HG03457 (cell line): ENCODE results near the gene PKP2.
"Not testable (repeated sequence)": the region's sequence is repeated elsewhere in the genome, so short reads cannot be mapped to it uniquely, and the experiment has no call there.

ENCODE experiments used
- ATAC-seq: cut with Tn5 transposase; IDR thresholded peaks from one replicate; pipeline ENCODE4 v1.9.1; 2021; ENCODE audit warnings: moderate number of reproducible peaks; ENCODE audit not compliant: unreplicated experiment

PKP2 gene

GRCh38 chr12:32897281-32897610 lies 669 bp upstream of the PKP2 start:
- no peak for ATAC-seq

DNA sequence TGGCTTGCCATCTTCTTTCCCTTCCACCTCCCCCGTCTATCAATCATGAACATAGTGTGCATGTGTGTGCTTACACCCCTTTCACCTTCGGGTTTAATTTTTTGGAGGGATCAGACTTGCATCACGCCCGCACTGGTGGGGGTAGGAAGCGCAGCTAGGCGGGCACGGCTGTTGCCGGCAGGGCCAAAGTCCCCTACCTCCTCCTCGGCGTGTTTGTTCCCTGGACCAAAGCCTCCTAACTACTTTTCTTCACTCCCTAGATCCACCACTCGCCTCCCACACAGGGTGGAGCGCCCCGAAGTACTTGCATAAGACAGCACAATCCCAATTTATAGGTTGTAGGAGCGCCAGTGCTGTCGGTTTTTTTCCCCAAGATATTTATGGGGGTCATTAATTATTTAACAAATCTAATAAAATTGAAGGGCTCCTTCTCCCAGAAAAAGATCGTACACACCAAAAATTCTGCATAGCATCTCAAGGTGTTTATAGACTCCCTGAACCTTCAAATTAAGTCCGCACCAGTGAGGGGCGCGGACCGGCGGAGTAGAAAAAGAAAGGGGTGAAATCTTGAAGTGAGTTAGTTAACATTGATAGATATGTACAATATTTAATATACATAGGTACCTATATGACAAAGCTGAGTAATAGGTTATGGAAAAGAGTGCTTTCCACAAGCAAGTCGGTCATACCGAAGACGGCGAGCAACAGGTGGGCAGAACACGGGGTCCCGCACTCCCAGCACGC lies 717 bp downstream of the PKP2 start:
- ATAC-seq, result no peak

DNA sequence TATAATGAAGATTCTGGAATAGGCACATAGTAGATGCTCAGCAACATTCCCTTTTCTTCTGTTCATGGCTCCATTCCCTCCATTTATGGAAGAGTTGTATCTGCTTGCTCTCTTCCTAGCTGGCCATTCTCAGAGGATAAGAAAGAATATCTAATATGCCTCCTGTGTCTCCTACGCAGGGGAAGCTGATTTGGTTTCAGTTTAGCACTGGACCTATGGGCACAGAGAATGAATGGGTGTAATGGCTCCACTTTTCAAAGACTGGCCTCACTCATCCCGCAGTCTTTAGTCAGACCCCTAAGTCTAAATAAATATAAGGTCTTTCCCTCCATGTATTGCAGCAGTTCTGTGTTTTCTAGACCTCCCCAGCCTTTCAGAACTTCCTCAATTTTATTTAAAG lies 2.0 kb downstream of the PKP2 start:
- ATAC-seq, result no peak

DNA sequence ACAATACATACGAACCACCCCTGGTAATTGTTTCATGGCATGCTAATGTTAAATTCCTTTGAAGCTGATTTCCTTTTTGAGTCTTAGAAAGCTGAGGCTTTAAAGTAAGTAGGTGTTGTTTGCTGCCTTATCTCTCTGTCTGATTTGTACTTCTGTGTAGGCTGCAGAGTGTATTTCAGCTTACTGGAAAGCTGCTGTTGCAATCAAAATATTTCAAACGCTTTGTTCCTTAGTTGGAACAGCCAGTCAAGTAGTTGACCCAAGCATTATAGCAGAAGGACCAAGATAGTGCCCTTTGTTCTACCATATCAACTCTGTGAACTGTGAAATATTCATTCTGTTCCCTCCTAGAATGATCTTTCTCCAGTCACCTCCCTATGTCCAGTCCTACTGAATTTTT lies 3.1 kb downstream of the PKP2 start:
- no peak for ATAC-seq

DNA sequence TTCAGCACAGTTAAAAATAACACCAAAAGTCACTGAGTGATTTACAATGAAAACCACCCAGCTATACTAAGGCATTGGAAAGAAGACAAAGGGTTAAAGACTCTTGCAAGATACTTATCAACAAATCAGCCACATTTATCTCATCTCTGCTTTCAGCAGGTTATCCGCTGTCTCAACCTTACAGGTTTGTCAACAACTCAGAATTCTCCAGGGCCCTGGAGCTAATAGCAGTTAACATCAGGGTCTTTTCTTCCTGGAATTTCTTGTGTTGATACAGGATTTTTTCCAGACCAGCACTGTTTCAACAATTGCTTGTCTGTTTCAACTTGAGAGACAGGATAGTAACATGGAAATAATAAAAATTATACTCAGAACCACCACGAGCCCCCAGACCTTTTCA lies 3.5 kb downstream of the PKP2 start:
- no peak for ATAC-seq

DNA sequence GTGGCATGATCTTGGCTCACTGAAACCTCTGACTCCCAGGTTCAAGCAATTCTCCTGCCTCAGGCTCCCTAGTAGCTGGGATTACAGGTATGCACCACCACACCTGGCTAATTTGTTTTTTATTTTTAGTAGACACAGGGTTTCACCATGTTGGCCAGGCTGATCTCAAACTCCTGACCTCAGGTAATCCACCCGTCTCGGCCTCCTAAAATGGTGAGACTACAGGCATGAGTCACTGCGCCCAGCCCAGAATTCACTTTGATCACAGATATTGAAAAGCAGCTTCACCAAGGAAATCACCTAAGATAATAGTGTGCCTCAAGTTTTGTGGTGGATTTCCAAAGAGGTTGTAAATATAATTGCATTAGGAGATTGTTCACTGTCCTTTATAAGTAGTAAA lies 4.2 kb downstream of the PKP2 start:
- not testable (repeated sequence) for ATAC-seq

DNA sequence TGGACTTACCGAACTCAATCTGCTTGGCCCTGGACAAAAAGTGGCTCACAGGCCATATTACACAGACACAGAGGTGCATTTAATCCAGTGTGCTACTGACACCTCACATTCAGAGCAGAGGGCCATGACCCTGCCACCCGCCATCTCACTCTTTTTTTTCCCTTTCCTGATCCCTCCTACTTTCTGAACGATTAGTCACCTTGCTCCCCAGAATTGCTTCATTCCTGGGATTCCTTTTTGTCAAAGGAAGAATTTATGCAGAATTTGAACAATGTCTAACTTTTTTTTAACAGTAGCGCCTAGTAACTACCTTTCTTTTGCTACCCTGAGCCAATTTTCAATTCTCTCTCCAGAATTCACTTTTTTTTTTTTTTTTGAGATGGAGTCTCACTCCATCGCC lies 4.6 kb downstream of the PKP2 start:
- no peak for ATAC-seq

- ATAC-seq, result no peak
Observed at GRCh38 chr12:32891526-32891925, 5.1 kb downstream of the PKP2 start.

DNA sequence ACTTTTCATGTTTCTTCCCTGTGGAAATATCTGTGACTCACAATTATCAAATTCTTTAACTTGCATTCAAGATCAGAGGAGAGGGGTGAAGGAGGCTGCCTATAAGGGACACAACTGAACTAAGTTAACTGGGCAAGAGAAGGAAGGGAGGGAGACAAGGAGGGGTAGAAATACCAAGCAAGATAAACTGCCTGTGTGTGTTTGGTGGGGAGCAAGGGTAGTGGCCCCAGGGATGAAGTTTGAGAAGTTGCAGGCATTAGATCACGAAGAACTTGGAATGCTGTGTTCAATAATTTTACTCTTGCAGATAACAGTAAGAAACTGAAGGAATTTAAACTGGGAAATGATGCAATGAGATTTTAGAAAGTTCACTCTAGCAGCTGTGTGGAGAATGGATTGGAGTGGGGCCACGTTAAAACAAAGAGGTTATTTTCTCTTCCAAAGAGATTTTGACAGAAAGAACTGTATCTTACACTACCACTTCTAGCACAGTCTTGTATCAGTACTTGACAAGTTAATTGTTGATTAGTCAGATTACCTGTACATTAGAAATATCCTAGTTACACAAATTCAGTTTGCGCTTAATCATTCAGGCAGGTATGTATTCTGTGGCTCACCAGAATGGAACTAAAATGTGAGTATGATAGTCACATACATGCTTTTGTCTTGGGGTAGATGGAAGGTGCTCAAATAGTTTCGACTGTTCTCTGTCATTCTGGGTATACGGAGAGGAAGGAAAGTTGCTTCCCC lies 7.4 kb downstream of the PKP2 start:
- ATAC-seq, result no peak

- ATAC-seq, result no peak
Observed at GRCh38 chr12:32887058-32887457, 9.5 kb downstream of the PKP2 start.

DNA sequence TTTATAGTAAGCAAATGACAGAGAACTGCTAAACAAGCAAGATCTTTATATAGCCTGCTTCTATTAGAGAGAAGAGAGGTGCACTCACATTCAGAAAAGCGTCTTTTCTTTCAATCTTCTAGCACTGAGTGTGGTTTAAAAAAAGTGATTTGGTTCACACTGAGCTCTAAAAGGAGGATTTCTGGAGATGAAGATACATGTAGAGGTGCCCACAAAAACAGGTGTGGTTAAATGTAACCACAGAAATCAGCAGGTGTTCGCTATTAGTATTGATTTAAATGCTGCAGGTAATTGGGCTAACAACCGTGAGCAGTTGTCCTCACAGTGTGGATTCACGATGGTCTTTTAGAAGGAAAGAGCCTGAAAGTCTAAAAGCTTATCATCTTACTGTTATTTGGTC lies 10.7 kb downstream of the PKP2 start:
- ATAC-seq, result no peak

- no peak for ATAC-seq
Observed at GRCh38 chr12:32884962-32885361, 11.6 kb downstream of the PKP2 start.

GRCh38 chr12:32881702-32882101 lies 14.9 kb downstream of the PKP2 start:
- ATAC-seq, result no peak

- no peak for ATAC-seq
Observed at GRCh38 chr12:32881107-32881506, 15.5 kb downstream of the PKP2 start.

DNA sequence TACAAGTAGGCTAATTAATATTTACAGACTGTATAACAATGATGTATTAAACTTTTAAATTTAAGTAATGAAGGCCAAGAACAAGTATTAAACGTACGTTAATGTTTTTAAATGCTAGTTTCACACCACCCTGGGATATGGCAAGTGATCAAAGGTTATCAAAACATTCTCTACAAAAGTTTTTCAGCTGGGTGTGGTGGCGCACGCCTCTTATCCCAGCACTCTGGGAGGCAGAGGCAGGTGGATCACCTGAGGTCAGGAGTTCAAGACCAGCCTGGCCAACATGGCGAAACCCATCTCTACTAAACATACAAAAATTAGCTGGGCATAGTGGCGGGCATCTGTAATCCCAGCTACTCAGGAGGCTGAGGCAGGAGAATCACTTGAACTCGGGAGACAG lies 17.5 kb downstream of the PKP2 start:
- ATAC-seq, result not testable (repeated sequence)

- no peak for ATAC-seq
Observed at GRCh38 chr12:32877601-32878459, 18.7 kb downstream of the PKP2 start.

DNA sequence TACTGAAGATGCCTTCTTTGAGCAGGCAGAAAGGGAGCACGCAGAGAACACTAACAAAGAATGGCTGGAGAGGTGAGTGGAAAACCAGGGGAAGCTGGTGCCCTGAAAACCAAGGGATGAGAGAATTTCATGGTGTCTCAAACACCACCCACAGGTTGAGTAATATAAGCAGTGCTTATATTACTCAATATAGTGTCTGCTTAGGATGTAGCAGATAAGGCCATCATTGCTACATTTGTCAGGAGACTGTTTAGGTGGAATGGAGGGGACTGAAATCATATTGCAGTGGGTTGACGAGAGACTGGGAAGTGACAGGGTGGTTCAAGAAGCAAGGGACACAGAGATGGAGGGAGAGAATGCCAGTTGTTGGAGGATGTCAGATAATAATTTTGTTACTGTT lies 20.6 kb downstream of the PKP2 start:
- ATAC-seq, result no peak

GRCh38 chr12:32874975-32875374 lies 21.6 kb downstream of the PKP2 start:
- no peak for ATAC-seq

DNA sequence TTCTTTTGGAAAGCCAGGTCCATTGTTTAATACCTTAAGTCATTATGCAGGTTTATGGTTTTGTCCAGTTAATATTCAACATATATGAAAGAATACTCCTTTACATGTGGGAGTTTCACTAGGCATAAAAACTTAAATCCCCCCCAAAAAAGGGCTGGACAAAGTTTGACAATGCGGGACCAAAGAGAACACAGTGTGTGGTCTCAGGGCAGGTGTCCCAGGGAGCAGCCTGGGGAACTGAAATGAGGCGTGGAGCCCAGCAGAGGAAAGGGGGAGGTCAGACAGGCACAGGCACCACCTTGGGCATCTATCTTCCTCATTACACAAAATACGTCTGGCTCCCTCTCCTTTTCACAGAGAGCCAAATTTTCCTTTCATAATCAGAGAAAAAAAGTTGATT lies 22.5 kb downstream of the PKP2 start:
- ATAC-seq, result no peak

- ATAC-seq, result not testable (repeated sequence)
Observed at GRCh38 chr12:32872416-32872815, 24.2 kb downstream of the PKP2 start.

DNA sequence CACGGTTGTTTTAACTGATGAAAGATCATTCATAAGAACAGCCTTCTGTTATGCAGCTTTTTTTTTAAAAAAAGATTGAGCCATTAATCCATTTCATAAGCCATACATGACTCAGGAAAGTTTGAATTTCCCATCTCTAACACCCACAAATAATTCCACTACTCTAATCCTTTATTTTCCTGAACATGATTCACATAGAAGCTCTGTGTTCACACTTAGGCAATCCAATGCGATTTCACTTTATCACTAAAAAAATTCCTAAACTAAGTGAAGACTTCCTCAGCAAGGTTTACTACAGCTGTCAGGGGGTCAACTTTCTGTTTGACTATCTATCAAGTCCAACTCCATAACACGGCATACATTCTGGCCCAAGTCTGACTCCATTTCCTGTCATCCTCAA lies 25.9 kb downstream of the PKP2 start:
- ATAC-seq, result no peak

DNA sequence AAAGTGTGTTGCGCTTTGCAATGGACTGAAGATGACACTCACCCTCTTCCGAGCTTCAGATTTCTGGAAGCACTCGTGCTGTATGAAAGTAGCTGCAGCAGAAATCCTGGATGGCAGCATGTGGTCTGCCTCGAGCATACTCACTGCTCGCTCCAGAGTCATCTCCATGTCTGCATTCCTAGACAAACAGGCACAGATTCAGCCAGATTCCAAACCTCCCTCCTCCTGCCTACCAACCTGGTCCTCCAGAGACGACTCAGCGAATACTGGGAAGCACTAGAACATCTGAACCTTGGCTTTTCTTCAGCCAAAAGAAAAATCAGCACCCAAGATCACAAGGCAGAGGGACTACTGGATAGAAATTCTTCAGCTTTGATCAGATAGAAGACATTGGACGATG lies 27.7 kb downstream of the PKP2 start:
- no peak for ATAC-seq
